ENCODE measurements around the gene RUNX1. TPM values are rescaled to one million over a fixed set of nuclear protein-coding genes. Genes with fewer than 3 reads are reported as not detected.

The RUNX1 gene
- total RNA-seq, 2 donors from 2014 or later = 3.8 to 7.6 TPM

- Histone ChIP-seq H3K9me3 (no peaks in the 10 kb centered on the region), H3K27ac (no peak overlapping the region), H3K4me1 (no peaks in the 10 kb centered on the region), H3K4me3 (no peak overlapping the region), H3K27me3 (no peaks in the 10 kb centered on the region), H3K36me3 (no peaks in the 10 kb centered on the region)
- no peak for DNase-seq (ENCODE audit: low spot score)
- TF ChIP-seq, protein P1, sequence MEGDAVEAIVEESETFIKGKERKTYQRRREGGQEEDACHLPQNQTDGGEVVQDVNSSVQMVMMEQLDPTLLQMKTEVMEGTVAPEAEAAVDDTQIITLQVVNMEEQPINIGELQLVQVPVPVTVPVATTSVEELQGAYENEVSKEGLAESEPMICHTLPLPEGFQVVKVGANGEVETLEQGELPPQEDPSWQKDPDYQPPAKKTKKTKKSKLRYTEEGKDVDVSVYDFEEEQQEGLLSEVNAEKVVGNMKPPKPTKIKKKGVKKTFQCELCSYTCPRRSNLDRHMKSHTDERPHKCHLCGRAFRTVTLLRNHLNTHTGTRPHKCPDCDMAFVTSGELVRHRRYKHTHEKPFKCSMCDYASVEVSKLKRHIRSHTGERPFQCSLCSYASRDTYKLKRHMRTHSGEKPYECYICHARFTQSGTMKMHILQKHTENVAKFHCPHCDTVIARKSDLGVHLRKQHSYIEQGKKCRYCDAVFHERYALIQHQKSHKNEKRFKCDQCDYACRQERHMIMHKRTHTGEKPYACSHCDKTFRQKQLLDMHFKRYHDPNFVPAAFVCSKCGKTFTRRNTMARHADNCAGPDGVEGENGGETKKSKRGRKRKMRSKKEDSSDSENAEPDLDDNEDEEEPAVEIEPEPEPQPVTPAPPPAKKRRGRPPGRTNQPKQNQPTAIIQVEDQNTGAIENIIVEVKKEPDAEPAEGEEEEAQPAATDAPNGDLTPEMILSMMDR (IDR thresholded peaks at IDR 0.05) = no peak
Observed at GRCh38 chr21:34962586-34963222, 86.4 kb downstream of the RUNX1 start.

GRCh38 chr21:34962136-34962535, 87.0 kb downstream of the RUNX1 start:
- Histone ChIP-seq H3K36me3 (no peaks in the 10 kb centered on the region), H3K4me3 (no peak overlapping the region), H3K4me1 (no peaks in the 10 kb centered on the region), H3K27me3 (no peaks in the 10 kb centered on the region), H3K27ac (no peak overlapping the region), H3K9me3 (no peaks in the 10 kb centered on the region)
- TF ChIP-seq, protein P1 (IDR thresholded peaks at IDR 0.05) = no peak
- DNase-seq (ENCODE audit: low spot score) = no peak

DNA sequence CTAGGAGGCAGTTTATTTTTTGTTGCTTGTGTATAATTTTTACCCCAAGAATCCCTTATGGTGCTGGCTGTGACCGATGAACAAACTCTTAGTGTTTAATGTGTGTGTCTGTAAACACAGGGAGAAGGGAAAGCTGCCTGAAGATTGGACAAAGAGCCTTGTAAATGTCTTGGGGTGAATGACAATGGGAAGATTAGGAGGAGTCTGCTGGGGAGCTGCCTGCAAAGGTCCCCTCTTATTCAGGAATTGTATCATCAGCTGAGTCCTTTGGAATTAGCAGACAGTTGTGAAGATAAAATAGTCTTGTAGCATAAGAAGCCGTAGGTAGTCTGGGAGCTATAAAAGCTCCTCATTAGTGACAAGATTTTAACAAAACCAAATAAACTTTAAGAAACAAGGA, 88.4 kb downstream of the RUNX1 start:
- Histone ChIP-seq H3K9me3 (no peaks in the 10 kb centered on the region), H3K27ac (no peak overlapping the region), H3K4me3 (no peak overlapping the region), H3K36me3 (no peaks in the 10 kb centered on the region), H3K27me3 (no peaks in the 10 kb centered on the region), H3K4me1 (no peaks in the 10 kb centered on the region)
- no peak for DNase-seq (ENCODE audit: low spot score)
- TF ChIP-seq, protein P1 (IDR thresholded peaks at IDR 0.05) = no peak

DNA sequence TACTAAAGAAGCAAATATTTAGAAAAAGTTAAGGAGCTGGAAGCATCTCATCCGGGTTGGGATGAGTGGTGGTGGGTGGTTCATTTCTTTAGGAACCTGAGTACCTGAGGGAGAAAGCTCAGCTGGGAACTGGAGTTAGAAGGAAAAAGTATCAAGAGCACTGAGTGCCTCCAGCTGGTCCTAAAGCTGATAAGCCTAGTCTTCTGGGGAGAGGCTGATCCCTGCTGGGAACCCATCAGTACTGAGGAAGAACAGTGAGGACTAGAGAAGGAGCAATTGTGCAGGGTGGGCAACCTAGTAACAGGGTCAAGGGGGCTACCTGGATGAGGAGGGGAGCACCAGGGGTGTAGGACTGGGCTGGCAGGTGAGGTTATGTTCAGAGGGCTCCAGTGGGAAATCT, 89.5 kb downstream of the RUNX1 start:
- TF ChIP-seq, protein P1 (IDR thresholded peaks at IDR 0.05) = no peak
- H3K36me3 ChIP-seq = no peaks in the 10 kb centered on the region
- no peak overlapping the region for H3K4me3 ChIP-seq
- H3K9me3 ChIP-seq = no peaks in the 10 kb centered on the region
- H3K27ac ChIP-seq = no peak overlapping the region
- H3K4me1 ChIP-seq = no peaks in the 10 kb centered on the region
- H3K27me3 ChIP-seq = no peaks in the 10 kb centered on the region
- DNase-seq (ENCODE audit: low spot score) = no peak

GRCh38 chr21:34958040-34958439, 91.1 kb downstream of the RUNX1 start:
- H3K36me3 ChIP-seq = no peaks in the 10 kb centered on the region
- no peaks in the 10 kb centered on the region for H3K27me3 ChIP-seq
- no peak overlapping the region for H3K27ac ChIP-seq
- TF ChIP-seq, protein P1 (IDR thresholded peaks at IDR 0.05) = no peak
- H3K9me3 ChIP-seq = no peaks in the 10 kb centered on the region
- DNase-seq (ENCODE audit: low spot score) = no peak
- no peaks in the 10 kb centered on the region for H3K4me1 ChIP-seq
- H3K4me3 ChIP-seq = no peak overlapping the region

All from right atrium auricular region (tissue), 2 donors.